Esophagus muscularis mucosa (tissue), 4 donors: ENCODE data around the gene SWAP70. TPM values are rescaled to one million over a fixed set of nuclear protein-coding genes. Genes with fewer than 3 reads are reported as not detected.

ENCODE experiments used
- DNase-seq: peaks from one replicate; pipeline ENCODE4 v3.0.0-alpha.2; 2017; ENCODE audit errors: extremely low spot score
- H3K27ac ChIP-seq, 4 donors: fragments of 200-600 bp; sonication (generic); replicated peaks in 1 of 4; 1 replicate in 3 of 4; 2 replicates in 1 of 4; pipeline ENCODE4 v1.5.1; 2016 to 2019; ENCODE audit warnings: mild to moderate bottlenecking in 1 of 4
- H3K27me3 ChIP-seq, 4 donors: fragments of 200-600 bp; sonication (generic); one replicate each; pipeline versions ENCODE4 v1.5.1 to v1.6.0; 2016 to 2019
- H3K36me3 ChIP-seq, 4 donors: fragments of 200-600 bp; sonication (generic); one replicate each; pipeline ENCODE4 v1.5.1; 2016 to 2019
- H3K4me1 ChIP-seq, 4 donors: fragments of 200-600 bp; sonication (generic); one replicate each; pipeline ENCODE4 v1.5.1; 2016 to 2019
- H3K4me3 ChIP-seq, 4 donors: fragments of 200-600 bp; sonication (generic); 1 replicate in 2 of 4; 2 replicates in 2 of 4; pipeline ENCODE4 v1.5.1; 2016 to 2019; ENCODE audit warnings: mild to moderate bottlenecking in 4 of 4, moderate library complexity in 1 of 4
- H3K9me3 ChIP-seq, 4 donors: fragments of 200-600 bp; sonication (generic); 1 replicate in 3 of 4; 2 replicates in 1 of 4; pipeline ENCODE4 v1.5.1; 2016 to 2019
- EP300 ChIP-seq: sonication (generic); formaldehyde crosslinking; IDR thresholded peaks from one replicate; pipeline ENCODE4 v1.6.1; 2017; ENCODE audit warnings: antibody characterized with exemption
- POLR2A ChIP-seq: fragments of 450-650 bp; IDR thresholded peaks from one replicate; pipeline ENCODE4 v1.6.1; 2017; ENCODE audit warnings: antibody characterized with exemption, moderate library complexity, mild to moderate bottlenecking, low read depth
- POLR2AphosphoS5 ChIP-seq, 2 donors: sonication (generic); formaldehyde crosslinking; IDR thresholded peaks; one replicate each; pipeline ENCODE4 v1.6.1; 2017; ENCODE audit warnings: antibody characterized with exemption in 2 of 2
- WGBS: methylation state at CpG from one replicate; pipeline ENCODE4 v1.1.5; 2018; 5-methylcytosine and 5-hydroxymethylcytosine counted together
- intact Hi-C: fragments of 100-400 bp; cut with DNase I; formaldehyde crosslinking; loops from one replicate; pipeline ENCODE4 v1.15.1; 2023
- total RNA-seq, 4 donors: library from RNA; depleted of rRNA; stranded (reverse); fragments of >200 nt; gene quantifications; one replicate each; pipeline versions ENCODE4 v1.1.0 to v1.2.1, GENCODE V29; 2016
- TF ChIP-seq, protein P1 (sequence below), 3 experiments: fragments of 200-600 bp in 2 of 3; fragments of 450-650 bp in 1 of 3; sonication (generic) in 2 of 3; IDR thresholded peaks; one replicate each; pipeline ENCODE4 v1.5.1; 2017 to 2019; ENCODE audit warnings: antibody characterized with exemption in 3 of 3, mild to moderate bottlenecking in 2 of 3, moderate library complexity in 1 of 3

The SWAP70 gene
- total RNA-seq, 4 donors from 2014 or later = 37.8 to 54.9 (median 46.5) TPM

DNA sequence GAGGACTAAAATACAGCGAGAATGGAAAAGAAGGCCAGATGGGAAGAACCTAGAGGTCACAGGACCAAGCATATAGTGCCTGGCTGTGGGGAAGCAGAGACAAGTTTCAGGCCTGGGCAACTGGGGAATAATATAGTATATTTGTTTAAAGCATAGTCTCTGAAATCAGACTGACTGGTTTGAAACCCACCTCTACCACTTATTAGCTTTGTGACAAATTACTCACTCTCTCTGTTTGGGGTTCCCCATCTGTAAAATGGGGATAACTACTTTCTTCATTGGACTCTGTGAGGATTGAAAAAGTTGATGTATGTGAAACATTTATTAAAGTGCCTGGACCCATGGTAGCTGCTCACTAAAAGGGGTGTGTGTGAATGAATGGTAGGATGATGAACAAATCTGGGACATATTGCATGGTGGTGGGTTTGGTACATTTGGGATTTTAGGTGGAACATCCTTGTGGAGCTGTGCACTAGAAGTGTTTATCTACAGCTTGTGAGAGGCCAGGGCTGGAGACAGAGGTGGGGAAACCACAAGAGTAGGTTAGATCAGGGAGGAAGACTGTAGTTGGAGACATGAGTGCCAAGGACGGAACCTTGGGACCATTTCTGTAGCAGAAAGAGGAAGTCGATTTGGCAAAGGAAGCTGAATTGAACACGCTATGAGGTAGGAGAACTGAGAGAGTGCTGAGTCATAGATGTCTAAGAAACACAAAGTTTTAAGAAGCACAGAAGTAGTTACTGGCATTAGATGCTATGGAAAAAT, 52.6 kb downstream of the SWAP70 start:
- Histone ChIP-seq H3K4me1 (peaks cover 39 to 85% (median 75%) of the 10 kb centered on the region in 4 donors), H3K27me3 (no peaks in the 10 kb centered on the region), H3K4me3 (no peak overlapping the region), H3K27ac (peak overlapping the region in 3 of 4 donors; percentile 55 to 66 (median 65)), H3K36me3 (peaks cover 0 to 20% (median 6%) of the 10 kb centered on the region in 4 donors), H3K9me3 (no peaks in the 10 kb centered on the region)
- DNase-seq = no peak
- intact Hi-C loops = no loop called here
- WGBS = 45% methylated on average over 4 of the region's 4 CpGs
- TF ChIP-seq, protein P1, sequence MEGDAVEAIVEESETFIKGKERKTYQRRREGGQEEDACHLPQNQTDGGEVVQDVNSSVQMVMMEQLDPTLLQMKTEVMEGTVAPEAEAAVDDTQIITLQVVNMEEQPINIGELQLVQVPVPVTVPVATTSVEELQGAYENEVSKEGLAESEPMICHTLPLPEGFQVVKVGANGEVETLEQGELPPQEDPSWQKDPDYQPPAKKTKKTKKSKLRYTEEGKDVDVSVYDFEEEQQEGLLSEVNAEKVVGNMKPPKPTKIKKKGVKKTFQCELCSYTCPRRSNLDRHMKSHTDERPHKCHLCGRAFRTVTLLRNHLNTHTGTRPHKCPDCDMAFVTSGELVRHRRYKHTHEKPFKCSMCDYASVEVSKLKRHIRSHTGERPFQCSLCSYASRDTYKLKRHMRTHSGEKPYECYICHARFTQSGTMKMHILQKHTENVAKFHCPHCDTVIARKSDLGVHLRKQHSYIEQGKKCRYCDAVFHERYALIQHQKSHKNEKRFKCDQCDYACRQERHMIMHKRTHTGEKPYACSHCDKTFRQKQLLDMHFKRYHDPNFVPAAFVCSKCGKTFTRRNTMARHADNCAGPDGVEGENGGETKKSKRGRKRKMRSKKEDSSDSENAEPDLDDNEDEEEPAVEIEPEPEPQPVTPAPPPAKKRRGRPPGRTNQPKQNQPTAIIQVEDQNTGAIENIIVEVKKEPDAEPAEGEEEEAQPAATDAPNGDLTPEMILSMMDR (IDR thresholded peaks at IDR 0.05) = no peak
- TF ChIP-seq POLR2AphosphoS5 (IDR thresholded peaks at IDR 0.05) = peak; percentile 56 to 66

DNA sequence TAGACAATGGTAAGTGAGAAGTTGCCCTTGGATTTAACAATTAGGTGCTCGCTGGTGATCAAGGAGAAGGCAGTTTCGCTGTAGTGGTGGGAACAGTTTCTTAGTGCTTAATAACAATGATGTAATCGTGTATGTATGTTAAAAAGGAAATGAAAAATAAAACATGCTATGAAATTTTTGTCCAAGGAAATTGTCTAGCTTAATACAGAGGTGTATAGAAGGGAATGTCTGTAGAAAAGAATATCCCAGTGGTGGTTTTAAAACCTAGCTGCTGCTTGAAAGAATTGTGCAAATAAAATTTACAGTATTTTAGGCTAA, 53.1 kb downstream of the SWAP70 start:
- Histone ChIP-seq H3K36me3 (peaks cover 0 to 20% (median 6%) of the 10 kb centered on the region in 4 donors), H3K4me3 (no peak overlapping the region), H3K4me1 (peaks cover 37 to 79% (median 70%) of the 10 kb centered on the region in 4 donors), H3K9me3 (no peaks in the 10 kb centered on the region), H3K27me3 (no peaks in the 10 kb centered on the region), H3K27ac (peak overlapping the region; percentile 55 to 66 (median 63))
- intact Hi-C loops = no loop called here
- TF ChIP-seq POLR2A (no peak), EP300 (no peak), POLR2AphosphoS5 (IDR thresholded peaks at IDR 0.05) (no peak)
- TF ChIP-seq, protein P1 (IDR thresholded peaks at IDR 0.05) = no peak
- WGBS = 56% methylated on average over 3 of the region's 3 CpGs
- DNase-seq = no peak

DNA sequence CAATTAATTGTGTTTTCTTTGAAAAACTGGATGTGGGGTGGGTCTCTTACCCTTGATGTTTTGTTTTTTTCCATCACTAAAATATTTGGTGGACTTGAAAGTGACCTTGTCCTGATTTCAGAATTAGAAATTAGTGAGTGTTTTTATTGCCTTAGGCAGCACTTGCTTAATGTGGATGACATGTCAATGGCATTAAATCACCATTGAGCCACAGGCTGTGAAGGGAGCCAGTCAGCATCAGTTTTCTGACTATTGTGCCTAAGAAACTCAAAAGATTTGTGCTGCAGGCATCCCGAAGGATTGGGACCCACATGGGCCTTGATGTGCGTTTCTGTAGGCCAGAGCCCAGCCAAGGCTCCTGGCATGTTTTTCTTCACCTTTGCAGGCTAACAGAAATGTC, 53.8 kb downstream of the SWAP70 start:
- TF ChIP-seq EP300 (no peak), POLR2AphosphoS5 (IDR thresholded peaks at IDR 0.05) (no peak), POLR2A (no peak)
- TF ChIP-seq, protein P1 (IDR thresholded peaks at IDR 0.05) = no peak
- peaks cover 0 to 20% (median 6%) of the 10 kb centered on the region in 4 donors for H3K36me3 ChIP-seq
- no peaks in the 10 kb centered on the region for H3K9me3 ChIP-seq
- no peaks in the 10 kb centered on the region for H3K27me3 ChIP-seq
- H3K27ac ChIP-seq = peak overlapping the region; percentile 55 to 66 (median 63)
- no peak for DNase-seq
- 68% methylated on average over 2 of the region's 2 CpGs for WGBS
- intact Hi-C loops = no loop called here
- peaks cover 40 to 77% (median 64%) of the 10 kb centered on the region in 4 donors for H3K4me1 ChIP-seq
- H3K4me3 ChIP-seq = no peak overlapping the region

DNA sequence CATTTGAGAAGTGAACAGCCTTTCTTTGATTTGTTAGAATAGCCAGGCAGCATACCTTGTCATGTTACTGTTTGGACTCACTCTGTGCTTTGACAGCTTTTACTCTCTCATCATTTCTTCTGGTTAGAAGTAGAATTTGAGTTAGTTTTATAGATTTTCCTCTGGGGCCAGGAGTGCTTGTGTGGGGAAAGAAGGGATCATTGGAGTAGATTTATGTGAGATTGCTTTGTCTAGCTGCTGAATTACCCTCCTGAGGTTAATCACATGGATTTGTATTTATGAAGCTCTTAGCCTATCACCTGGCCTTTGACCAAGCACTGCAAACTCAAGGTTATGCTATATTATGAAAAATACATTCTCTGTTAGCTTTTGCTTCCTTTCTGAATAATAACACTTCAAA, 54.3 kb downstream of the SWAP70 start:
- DNase-seq = no peak
- Histone ChIP-seq H3K4me3 (no peak overlapping the region), H3K9me3 (no peaks in the 10 kb centered on the region), H3K27me3 (no peaks in the 10 kb centered on the region), H3K27ac (peak overlapping the region; percentile 55 to 66 (median 63)), H3K36me3 (peaks cover 0 to 20% (median 6%) of the 10 kb centered on the region in 4 donors), H3K4me1 (peaks cover 40 to 77% (median 61%) of the 10 kb centered on the region in 4 donors)
- TF ChIP-seq POLR2A = no peak
- no peak for TF ChIP-seq POLR2AphosphoS5 (IDR thresholded peaks at IDR 0.05)
- TF ChIP-seq, protein P1 (IDR thresholded peaks at IDR 0.05) = no peak
- intact Hi-C loops = no loop called here
